Mucosa of rectum (tissue), 2 donors: ENCODE results near the gene AXDND1.
"Not testable (repeated sequence)": the region's sequence is repeated elsewhere in the genome, so short reads cannot be mapped to it uniquely, and the experiment has no call there.

Experiments used
- H3K27ac ChIP-seq, 2 donors: one replicate each; pipeline ENCODE4 v1.7.0; 2013; ENCODE audit warnings: inconsistent platforms in 2 of 2, low read depth in 2 of 2, low read length in 2 of 2
- H3K27me3 ChIP-seq, 2 donors: one replicate each; pipeline ENCODE4 v1.7.0; 2013; ENCODE audit warnings: low read length in 2 of 2; ENCODE audit not compliant: control insufficient read depth in 2 of 2, insufficient read depth in 2 of 2
- H3K36me3 ChIP-seq, 2 donors: one replicate each; pipeline ENCODE4 v1.7.0; 2013; ENCODE audit warnings: low read length in 2 of 2; ENCODE audit not compliant: control insufficient read depth in 2 of 2, insufficient read depth in 2 of 2
- H3K4me1 ChIP-seq, 2 donors: one replicate each; pipeline ENCODE4 v1.7.0; 2013; ENCODE audit warnings: low read length in 2 of 2, mild to moderate bottlenecking in 1 of 2; ENCODE audit not compliant: control insufficient read depth in 2 of 2, insufficient read depth in 2 of 2
- H3K4me3 ChIP-seq, 2 donors: one replicate each; pipeline ENCODE4 v1.7.0; 2013; ENCODE audit warnings: low read length in 2 of 2
- H3K9ac ChIP-seq, 2 donors: one replicate each; pipeline ENCODE4 v1.7.0; 2013; ENCODE audit warnings: low read length in 2 of 2, low read depth in 1 of 2, mild to moderate bottlenecking in 1 of 2
- H3K9me3 ChIP-seq, 2 donors: one replicate each; pipeline ENCODE4 v1.7.0; 2013; ENCODE audit warnings: low read length in 2 of 2; ENCODE audit not compliant: control insufficient read depth in 2 of 2
- donor health status: healthy.
- donor health status: Normal muscosa, but diverticular disease.

The AXDND1 gene

DNA sequence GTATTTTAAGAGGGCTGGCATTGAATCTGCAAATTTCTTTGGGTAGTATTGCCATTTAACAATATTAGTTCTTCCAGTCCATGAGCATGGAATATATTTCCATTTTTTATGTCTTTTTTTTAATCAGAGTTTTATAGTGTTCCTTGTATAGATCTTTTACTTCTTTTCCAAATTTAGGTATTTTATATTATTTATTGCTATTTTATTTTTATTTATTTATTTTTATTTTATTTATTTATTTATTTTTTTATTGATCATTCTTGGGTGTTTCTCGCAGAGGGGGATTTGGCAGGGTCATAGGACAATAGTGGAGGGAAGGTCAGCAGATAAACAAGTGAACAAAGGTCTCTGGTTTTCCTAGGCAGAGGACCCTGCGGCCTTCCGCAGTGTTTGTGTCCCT, 52.0 kb downstream of the AXDND1 start:
- not testable (repeated sequence) for H3K4me1 ChIP-seq, H3K4me3 ChIP-seq, H3K9ac ChIP-seq, H3K9me3 ChIP-seq, H3K27me3 ChIP-seq, H3K27ac ChIP-seq, H3K36me3 ChIP-seq

DNA sequence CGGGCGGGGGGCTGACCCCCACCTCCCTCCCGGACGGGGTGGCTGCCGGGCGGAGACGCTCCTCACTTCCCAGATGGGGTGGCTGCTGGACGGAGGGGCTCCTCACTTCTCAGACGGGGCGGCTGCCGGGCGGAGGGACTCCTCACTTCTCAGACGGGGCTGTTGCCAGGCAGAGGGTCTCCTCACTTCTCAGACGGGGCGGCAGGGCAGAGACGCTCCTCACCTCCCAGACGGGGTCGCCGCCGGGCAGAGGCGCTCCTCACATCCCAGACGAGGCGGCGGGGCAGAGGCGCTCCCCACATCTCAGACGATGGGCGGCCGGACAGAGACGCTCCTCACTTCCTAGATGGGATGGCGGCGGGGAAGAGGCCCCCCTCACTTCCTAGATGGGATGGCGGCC, 52.9 kb downstream of the AXDND1 start:
- not testable (repeated sequence) for H3K9me3 ChIP-seq, H3K36me3 ChIP-seq, H3K27ac ChIP-seq, H3K4me3 ChIP-seq, H3K4me1 ChIP-seq, H3K9ac ChIP-seq, H3K27me3 ChIP-seq

DNA sequence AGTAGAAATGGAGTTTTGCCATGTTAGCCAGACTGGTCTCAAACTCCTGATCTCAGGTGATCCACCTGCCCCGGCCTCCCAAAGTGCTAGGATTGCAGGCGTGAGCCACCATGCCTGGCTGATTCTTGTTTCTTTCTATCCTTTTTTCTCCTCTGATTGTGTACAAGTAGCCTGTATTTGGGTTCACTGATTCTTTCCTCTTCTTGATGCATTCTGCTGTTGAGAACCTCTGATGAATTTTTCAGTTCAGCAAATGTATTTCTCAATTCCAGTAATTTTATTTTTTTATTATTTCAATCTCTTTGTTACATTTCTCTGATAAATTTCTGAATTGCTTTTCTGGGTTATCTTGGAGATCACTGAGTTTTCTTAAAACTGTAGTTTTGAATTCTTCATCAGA, 58.8 kb downstream of the AXDND1 start:
- Histone ChIP-seq H3K9me3 (peaks cover 2 to 3% of the 10 kb centered on the region in 2 donors), H3K9ac (no peak overlapping the region), H3K27me3 (no peaks in the 10 kb centered on the region), H3K4me1 (no peaks in the 10 kb centered on the region), H3K4me3 (no peak overlapping the region), H3K36me3 (no peaks in the 10 kb centered on the region), H3K27ac (no peak overlapping the region)

DNA sequence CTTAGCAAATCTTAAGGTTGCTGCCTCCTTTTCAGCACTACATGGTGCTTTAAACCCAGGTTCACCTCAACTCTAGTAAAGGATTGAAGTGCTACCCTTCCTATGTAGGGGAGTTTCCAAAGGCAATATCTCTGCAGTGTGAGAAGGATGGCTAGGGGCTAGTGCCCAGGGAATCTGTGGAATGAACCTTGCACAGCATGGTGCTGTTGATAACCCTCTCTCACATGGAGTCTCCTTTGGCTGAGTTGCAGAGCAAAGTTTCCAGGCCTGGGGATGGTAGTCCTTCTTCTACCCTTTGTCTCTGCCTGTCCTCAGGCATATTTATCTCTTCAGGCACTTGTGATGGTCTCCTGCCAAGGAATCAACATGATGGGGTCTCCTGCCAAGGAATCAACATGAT, 59.4 kb downstream of the AXDND1 start:
- Histone ChIP-seq H3K9me3 (peaks cover 2 to 3% of the 10 kb centered on the region in 2 donors), H3K27me3 (no peaks in the 10 kb centered on the region), H3K27ac (no peak overlapping the region), H3K4me3 (no peak overlapping the region), H3K36me3 (no peaks in the 10 kb centered on the region), H3K4me1 (no peaks in the 10 kb centered on the region), H3K9ac (no peak overlapping the region)

DNA sequence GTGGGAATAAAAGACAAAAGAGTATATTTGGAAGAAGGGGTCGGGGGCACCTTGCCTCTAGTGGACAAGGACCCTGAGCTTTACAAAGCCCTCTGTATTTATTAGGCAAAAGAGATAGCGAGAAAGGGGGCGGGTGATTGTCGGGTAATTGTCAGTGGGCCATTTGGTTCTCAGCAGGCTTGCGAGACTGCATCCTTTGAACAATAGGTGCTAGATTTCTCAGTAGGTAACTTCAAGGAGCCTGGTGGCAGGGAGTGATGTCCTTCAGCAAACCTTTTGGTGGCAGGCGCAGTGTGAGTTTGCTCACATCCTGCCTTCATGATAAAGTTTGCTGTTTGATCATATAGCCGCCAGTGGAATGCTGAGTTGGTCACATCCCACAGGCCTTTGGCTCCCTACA, 71.4 kb downstream of the AXDND1 start:
- no peak overlapping the region for H3K27ac ChIP-seq
- H3K4me1 ChIP-seq: no peaks in the 10 kb centered on the region
- H3K27me3 ChIP-seq: no peaks in the 10 kb centered on the region
- H3K9ac ChIP-seq: no peak overlapping the region
- H3K4me3 ChIP-seq: no peak overlapping the region
- no peaks in the 10 kb centered on the region for H3K36me3 ChIP-seq
- no peaks in the 10 kb centered on the region for H3K9me3 ChIP-seq

DNA sequence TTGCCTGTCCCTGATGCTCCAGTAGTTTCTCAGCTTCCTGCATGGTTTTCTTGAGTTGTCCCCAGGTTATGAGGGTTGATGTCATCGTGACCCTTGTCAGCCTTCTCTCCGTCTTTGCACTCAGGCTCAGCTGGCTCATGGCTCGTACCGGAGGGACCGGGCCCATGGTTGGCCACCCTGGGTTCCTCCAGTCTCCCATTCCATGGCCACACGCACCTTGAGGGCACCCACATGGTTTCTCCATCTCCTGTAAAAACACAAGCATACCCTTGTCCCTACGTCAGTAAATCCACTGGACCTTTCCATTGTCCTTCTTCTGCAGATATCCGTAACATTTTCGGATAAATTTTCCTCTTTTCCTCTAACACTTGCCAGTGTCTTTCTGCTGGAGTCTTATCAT, 73.9 kb downstream of the AXDND1 start:
- H3K4me3 ChIP-seq, H3K9me3 ChIP-seq, H3K9ac ChIP-seq: not testable (repeated sequence)

DNA sequence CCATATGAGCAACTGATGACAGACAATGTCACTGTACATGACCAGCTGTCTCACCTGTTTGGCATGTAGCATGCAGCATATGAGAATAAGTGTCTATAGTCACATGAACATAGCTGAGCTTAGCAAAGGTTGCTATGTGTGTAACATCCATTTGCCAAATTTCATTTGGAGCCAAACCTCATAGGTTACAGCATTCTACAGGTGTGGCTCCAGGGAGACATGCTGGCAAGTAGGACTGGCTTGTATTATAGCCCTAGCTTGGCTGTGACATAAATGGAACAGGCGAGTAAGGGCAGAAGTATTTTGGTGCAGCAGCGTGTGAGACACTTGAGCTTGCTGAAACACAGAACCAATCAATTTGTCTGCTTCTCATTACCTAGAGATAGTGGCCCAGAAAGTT, 74.5 kb downstream of the AXDND1 start:
- not testable (repeated sequence) for H3K36me3 ChIP-seq, H3K27ac ChIP-seq, H3K9me3 ChIP-seq, H3K4me1 ChIP-seq, H3K4me3 ChIP-seq, H3K27me3 ChIP-seq, H3K9ac ChIP-seq

More for the DNA sequence above, 73.9 kb downstream of the AXDND1 start:
- H3K4me1 ChIP-seq, H3K27ac ChIP-seq, H3K27me3 ChIP-seq, H3K36me3 ChIP-seq: not testable (repeated sequence)

DNA sequence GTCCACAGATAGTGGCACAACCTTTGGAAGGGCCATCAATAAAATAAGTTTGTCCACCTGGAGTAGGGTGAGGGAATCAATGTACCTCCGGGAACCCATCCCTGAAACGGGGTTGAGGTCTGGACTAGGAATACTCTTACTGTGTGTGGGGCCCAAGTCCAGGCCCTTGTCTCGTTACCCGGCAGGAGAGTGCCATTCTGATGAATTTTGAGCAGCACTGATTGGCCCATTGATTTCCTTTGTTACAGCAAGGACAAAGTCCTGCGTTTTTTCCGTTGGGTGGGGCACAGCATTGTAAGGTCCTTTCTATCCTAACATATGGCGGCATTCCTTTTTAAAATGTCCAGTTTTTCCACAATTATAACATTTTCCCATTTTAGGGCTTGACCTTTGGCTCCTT, 75.2 kb downstream of the AXDND1 start:
- Histone ChIP-seq H3K4me1 (no peaks in the 10 kb centered on the region), H3K27ac (no peak overlapping the region), H3K4me3 (no peak overlapping the region), H3K36me3 (no peaks in the 10 kb centered on the region), H3K27me3 (no peaks in the 10 kb centered on the region), H3K9me3 (no peaks in the 10 kb centered on the region), H3K9ac (no peak overlapping the region)

DNA sequence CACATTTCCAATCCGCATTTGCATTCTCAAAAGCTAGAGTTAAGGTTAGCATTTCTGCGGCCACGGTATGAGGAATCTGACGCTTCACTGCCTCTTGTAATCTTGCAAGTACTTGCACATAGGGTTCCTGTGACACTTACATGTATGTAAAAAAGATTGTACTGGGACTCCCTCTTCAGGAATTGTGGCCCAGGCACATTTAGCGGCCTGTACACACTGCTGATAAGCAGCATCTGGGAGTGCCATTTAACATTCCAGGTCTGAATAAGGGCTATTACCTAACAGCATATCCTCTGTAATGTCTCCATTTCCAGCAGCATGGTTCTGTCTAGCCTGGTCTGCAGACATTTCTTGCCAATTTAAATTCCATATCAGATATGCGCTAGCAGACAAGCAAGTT, 75.7 kb downstream of the AXDND1 start:
- Histone ChIP-seq H3K4me3 (no peak overlapping the region), H3K27me3 (no peaks in the 10 kb centered on the region), H3K27ac (no peak overlapping the region), H3K9me3 (no peaks in the 10 kb centered on the region), H3K4me1 (no peaks in the 10 kb centered on the region), H3K9ac (no peak overlapping the region), H3K36me3 (no peaks in the 10 kb centered on the region)

DNA sequence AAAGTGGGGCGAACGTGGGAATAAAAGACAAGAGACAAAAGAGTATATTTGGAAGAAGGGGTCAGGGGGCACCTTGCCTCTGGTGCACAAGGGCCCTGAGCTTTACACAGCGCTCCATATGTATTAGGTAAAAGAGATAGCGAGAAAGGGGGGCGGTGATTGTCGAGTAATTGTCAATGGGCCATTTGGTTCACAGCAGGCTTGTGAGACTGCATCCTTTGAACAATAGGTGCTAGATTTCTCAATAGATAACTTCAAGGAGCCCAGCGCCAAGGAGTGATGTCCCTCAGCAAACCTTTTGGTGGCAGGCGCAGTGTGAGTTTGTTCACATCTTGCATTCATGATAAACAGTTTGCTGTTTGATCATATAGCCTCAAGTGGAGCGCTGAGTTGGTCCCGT, 77.1 kb downstream of the AXDND1 start:
- H3K36me3 ChIP-seq, H3K9me3 ChIP-seq, H3K9ac ChIP-seq, H3K27me3 ChIP-seq, H3K4me1 ChIP-seq, H3K4me3 ChIP-seq, H3K27ac ChIP-seq: not testable (repeated sequence)

DNA sequence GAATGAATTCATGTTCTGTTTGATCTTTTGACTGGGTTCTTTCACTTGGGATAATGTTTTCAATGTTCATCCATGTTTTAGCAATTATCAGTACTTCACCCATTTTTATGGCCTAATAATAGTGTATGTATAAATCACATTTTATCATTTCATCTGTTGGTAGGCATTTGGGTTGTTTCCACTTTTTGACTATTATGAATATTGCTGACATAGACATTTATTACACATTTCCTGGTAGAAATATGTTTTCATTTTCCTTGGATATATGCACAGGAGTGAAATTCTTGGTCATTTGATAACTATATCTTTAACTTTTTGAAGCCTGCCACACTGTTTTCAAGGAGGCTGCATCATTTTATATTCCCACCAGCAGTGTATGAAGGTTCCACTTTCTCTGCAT, 79.8 kb downstream of the AXDND1 start:
- Histone ChIP-seq H3K9ac (no peak overlapping the region), H3K4me1 (no peaks in the 10 kb centered on the region), H3K9me3 (no peaks in the 10 kb centered on the region), H3K4me3 (no peak overlapping the region), H3K36me3 (no peaks in the 10 kb centered on the region), H3K27me3 (no peaks in the 10 kb centered on the region), H3K27ac (no peak overlapping the region)
